Islet precursor cell (in vitro differentiated cells): Measurements from ENCODE around the gene CLIP4.

ENCODE experiments used
- DNase-seq: peaks from one replicate; pipeline ENCODE4 v3.0.0-alpha.2; 2018

Gene CLIP4

GRCh38 chr2:29143657-29144056 lies 28.4 kb downstream of the CLIP4 start:
- DNase-seq: no peak

DNA sequence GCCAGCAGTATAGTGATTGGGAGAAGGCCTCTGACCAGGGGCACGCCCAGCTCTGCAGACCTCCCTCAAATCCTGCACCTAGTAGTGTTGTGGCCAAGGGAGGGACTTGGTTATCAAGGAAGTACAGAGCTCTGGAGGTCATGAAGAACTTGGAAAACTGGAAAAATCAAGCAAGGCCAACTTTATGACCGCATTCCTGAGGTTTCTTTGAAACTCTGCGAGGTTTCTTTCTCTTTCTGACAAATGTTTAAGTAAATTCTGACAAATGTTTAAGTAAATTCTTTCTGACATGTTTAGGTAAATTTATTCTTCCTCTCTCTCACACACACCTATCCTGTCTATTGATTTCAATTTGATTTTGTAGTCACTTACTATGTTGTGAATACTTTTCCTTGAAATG lies 31.0 kb downstream of the CLIP4 start:
- no peak for DNase-seq

DNA sequence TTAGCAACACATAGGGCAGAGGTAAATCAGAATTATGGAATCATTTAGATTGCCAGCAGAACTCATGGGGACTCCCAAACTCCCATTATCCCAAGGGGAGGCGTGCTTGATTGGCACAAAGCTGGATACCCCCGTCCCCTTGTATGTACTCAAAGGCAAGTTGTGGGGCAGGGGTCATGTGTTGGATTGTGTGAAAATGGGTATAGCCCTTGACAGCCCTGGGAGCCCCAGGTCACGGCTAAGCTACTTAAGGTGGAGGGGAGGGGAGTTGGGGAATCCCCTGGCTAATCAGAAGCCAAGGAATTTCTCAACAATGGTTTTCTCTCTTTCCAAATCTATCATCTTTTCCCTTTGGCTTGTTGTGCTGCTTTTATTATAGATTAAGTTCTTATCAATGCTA lies 32.7 kb downstream of the CLIP4 start:
- no peak for DNase-seq

- no peak for DNase-seq
These were observed 39.4 kb downstream of the CLIP4 start for GRCh38 chr2:29154610-29155009.

- peak; percentile 55 for DNase-seq
These were observed 40.4 kb downstream of the CLIP4 start for GRCh38 chr2:29155578-29155977.

DNA sequence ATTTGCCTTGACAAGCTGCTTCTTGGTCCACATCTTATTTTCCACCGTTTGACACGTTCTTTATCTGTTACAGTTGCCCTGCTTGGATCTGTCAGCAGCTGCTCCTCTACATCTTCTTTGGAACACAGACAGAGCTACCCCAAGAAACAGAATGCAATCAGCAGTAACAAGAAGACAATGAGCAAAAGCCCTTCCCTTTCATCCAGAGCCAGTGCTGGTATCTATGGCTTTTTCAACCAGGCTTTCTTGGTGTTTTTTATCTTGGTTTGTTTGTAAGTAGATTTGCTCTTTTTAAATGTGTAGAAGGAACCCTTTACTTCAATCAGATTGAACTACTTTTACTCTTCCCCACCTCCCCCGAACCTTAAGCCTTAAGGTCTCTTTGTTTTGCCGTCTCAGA lies 41.9 kb downstream of the CLIP4 start:
- no peak for DNase-seq

DNA sequence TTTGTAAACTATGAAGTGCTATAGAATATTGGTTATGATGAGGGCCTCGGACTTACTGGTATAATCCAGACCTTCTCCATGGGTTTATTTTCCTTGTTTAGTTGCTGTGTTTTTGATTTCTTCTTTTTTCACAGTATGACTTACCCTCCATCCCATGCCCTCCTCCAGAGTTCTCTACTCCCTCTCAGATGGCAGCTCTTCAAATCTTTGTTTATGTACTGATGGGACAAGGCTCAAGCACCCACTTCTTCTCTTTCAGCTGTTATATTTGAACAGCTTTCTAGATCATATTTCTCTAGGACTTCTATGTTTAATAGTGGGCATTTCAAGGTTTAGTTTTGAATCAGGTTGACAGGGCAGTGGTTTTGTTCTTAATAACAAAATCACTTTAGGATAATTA lies 43.9 kb downstream of the CLIP4 start:
- no peak for DNase-seq

DNA sequence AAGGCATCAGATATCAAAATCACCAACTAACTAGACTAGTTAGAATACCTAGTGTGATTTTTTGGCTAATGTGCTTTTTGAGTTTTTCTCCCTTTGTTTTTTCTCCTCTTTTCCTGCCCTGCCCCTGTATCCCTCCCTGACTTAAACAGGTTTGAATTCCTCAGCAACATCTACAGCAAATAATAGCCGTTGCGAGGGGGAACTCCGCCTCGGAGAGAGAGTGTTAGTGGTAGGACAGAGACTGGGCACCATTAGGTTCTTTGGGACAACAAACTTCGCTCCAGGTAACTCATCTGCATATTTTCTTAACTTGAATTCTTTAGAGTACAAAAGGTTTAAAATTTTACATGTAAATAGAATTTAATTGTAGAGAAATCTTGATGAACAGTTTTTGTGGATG lies 45.0 kb downstream of the CLIP4 start:
- no peak for DNase-seq

- no peak for DNase-seq
These were observed 47.2 kb downstream of the CLIP4 start for GRCh38 chr2:29162204-29162928.

DNA sequence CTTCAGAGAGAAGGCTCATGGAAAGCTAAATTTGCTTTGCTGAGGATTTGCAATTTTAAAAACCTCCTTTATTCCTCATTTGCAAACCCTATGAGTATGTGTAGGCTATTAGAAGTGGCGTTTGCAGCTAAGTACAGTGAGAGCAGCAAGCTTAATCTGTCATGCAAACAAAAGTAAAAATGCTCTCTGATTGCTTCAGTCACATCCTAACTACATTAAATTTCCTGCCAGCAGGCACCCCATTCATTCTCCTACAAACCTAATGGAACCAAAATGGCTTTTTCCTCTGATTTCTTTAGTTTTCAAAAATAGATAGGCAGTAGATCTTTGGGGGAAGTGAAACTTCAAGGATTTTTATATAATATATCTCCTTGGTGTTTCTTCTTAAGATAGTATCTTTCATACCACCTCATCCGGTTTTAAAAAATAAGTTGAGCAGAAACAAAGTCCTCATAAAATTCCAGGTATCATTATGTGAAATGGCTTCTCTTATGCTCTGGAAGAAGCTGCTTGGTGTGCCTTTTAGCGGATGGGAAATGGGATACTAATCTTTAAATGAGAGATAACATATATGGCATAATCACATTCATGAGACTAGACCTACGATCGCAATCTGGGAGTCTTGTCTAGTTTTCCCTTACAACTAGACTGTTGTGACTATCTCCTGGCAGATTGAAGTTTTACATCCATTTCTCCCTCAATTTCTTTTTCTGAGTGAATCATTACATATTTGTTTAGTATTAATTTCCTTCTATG lies 49.1 kb downstream of the CLIP4 start:
- DNase-seq: no peak

DNA sequence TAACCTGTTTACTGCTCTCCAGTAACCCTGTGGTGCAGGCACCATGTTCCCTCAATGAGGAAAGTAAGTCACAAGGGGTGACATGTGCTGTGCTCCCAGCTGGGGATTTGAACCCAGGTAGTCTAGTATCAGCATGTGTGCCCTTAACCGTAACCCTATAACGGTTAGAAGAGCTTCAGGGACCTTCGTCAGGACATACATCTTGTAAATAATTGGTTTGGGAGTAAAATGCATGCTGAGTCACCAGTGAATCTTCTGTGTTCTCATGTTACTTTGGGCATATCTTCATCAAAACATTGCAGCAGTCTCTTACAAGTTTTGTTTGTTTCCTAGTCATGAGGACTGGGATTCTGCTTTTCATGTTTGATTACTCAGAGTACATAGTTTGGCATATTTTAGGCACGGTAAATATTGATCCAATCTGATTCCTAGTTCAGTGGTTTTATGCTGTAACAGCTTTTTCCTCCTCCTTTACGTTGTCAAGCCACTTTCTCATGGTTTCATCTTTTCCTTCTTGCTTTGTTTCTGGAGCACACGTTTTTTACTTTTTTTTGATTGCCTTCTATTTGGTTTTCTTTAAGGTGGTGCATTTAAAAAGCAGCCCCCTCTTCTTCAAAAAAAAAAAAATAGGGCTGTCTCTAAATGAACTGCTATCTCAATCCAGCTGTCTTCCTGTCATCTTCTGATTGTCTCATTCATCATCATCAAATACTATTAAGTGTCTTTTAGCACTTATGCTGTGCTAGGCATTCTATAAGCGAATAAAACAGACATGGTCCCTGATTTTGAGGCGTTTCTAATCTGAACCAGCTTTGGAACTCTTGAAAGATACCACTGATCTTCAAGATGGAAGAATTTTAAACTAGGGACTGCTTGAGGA lies 50.4 kb downstream of the CLIP4 start:
- no peak for DNase-seq

DNA sequence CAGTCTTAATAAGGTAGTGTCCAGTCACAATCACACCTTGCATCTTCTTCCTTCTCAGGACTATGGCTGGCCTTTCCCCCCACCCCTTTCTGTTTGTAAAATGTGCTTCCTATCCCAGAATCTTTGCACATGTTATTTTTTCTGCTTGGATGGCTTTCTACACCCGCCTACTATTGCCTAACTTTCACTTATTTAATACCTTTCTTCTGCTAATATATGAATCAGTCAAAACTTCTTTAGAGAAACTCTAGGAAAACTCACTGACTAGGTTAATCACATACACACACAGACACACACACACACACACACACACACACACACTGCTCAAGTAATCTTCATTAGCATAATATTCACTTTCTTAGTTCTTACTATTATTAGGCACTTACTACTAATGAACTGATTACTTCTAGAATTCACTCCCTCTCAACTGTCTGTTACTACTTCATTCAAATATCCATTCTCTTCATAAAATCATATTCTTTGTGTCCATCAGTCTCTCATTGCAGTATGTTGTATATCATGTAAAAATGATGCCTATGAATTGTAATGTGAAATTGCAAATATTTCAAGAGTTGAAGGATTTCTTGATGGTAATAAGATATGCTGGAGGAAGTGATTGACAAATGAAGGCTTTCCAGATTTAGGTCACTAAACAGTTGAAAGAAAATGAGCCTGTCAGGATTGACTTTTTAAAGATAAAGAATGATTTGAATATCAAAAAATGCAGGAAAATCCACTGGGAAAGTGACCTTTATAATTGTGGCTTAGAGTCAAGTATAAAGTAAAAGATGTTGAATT lies 51.2 kb downstream of the CLIP4 start:
- no peak for DNase-seq

DNA sequence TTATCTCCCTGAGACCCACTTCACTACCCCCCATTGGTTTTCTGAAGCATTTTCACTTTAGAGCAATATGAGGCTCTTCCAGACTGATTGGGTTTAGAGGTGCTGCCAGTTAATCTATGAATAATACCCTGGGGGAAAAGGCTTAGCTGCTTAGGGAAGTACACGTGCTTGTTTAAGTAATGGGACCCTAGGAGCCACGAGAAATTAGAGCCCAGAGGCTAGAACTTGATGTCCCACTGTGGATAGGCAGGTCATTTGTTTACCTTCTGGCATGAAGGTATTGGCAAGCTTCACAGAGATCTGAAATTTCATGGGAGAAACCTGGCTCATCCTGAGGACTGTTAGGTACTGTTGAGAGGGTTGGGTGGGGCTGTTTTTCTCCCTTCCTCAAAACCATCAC lies 59.7 kb downstream of the CLIP4 start:
- no peak for DNase-seq

DNA sequence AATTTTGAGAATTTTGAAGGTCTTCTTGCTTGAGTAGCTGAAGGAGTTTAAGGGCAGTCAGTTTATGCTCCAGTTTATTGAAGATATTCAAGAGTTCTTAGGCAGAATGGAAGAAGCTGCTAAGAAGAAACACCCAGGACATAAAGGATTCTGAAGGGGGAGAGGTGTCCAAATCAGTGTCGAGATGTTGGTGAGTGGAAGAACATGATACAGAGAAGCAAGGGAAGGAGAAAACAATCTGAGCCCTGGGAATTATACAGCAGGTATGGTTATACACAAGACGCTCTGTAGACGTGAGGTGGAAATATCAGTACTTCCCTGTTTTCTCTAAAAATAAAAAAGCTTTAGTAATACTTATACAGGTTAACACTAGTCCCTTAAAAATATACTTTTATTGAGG lies 60.1 kb downstream of the CLIP4 start:
- no peak for DNase-seq

GRCh38 chr2:29182334-29182733 lies 67.1 kb downstream of the CLIP4 start:
- no peak for DNase-seq

- no peak for DNase-seq
These were observed 67.7 kb downstream of the CLIP4 start for GRCh38 chr2:29182920-29183319.

GRCh38 chr2:29184531-29184930 lies 69.3 kb downstream of the CLIP4 start:
- DNase-seq: no peak

DNA sequence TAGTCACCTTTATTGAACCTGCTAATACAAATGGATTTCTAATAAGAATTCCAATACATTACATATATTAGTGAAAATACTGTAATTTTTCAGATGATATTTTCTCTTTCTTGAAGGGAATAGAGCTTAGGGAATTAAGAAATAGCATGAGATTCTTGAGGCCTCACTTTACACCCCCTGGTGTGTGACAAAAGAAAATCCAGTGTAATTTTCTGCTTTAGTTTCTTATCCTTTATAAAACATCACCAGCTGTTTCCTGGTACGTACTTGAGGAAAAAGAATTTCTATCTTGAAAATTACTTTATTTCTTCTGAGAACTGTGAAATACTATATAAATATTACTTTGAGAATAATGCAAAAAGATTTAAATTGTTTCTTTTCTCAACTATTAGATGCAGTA lies 71.6 kb downstream of the CLIP4 start:
- no peak for DNase-seq

DNA sequence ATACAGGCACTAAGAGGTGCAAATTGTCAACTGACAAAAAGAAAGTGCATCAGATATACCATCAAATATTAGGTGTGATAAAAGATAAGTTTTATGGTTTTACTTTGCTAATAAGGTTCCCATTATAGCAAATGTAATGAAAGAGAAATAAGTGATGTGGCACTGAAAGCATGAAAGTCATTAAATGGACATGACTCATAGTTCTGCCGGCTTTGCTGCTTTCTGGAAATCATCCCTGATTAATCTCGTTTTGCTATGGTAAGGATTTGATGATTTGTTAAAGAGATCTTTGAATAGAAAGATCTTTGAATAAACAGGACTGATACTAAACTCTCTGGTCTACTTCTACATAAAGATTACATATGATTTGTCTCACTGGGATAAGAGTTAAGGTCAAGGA lies 72.7 kb downstream of the CLIP4 start:
- no peak for DNase-seq

DNA sequence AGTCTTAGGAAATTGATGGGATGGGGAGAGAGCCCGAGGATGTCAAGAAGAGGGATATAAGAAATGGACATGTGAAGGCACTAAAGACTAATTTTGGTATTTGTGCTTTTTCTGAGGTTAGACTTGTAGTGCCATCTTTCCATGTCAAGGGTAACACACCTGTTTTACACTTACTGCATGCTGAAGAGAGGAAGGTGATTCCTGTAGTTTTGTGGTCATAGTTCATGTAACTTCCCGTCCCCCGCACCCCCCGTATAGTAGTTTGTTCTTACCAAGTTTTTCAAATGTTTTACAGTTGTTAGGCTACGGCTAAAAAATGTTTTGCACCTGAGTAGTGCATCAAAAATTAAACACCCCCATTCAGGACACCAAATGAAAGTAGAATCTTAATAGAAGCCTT lies 73.8 kb downstream of the CLIP4 start:
- DNase-seq: no peak

GRCh38 chr2:29191817-29192216 lies 76.6 kb downstream of the CLIP4 start:
- no peak for DNase-seq

GRCh38 chr2:29192526-29192925 lies 77.3 kb downstream of the CLIP4 start:
- DNase-seq: no peak

- DNase-seq: no peak
These were observed 77.9 kb downstream of the CLIP4 start for GRCh38 chr2:29193111-29193510.
